ENCODE results near the gene TECPR1. TPM values are rescaled to one million over a fixed set of nuclear protein-coding genes. Genes with fewer than 3 reads are reported as not detected.

TECPR1 gene
- total RNA-seq, 2 experiments from 2014 or later = 23.2 to 36.4 TPM

GRCh38 chr7:98284335-98285036, 32.5 kb upstream of the TECPR1 start:
- POLR2A ChIA-PET = no interaction called here
- intact Hi-C loops (cut with micrococcal nuclease; ENCODE audit: unreplicated experiment) = loop anchor here (5.0 kb wide), 1 partner anchor 177 kb away; the partner anchor contains the start of gene LMTK2

GRCh38 chr7:98283887-98284222, 31.8 kb upstream of the TECPR1 start:
- ChIA-PET CTCF (ENCODE audit: unreplicated experiment) (no interaction called here), POLR2A (no interaction called here)
- no peak overlapping the region for H3K4me2 ChIP-seq (ENCODE audit: low read length)
- H2AFZ ChIP-seq (ENCODE audit: low read length) = no peak overlapping the region
- intact Hi-C loops (cut with micrococcal nuclease; ENCODE audit: unreplicated experiment) = loop anchor here (5.0 kb wide), 1 partner anchor 177 kb away; the partner anchor contains the start of gene LMTK2
- peaks cover 21% of the 10 kb centered on the region for H3K4me1 ChIP-seq (ENCODE audit: insufficient read depth, low read length, poor library complexity, severe bottlenecking)
- H3K9me3 ChIP-seq (ENCODE audit: low read length) = no peaks in the 10 kb centered on the region
- H4K20me1 ChIP-seq (ENCODE audit: insufficient read depth, low read length) = no peaks in the 10 kb centered on the region; the same call in 1 of the 2 replicates
- H3K79me2 ChIP-seq (ENCODE audit: insufficient read depth, low read depth, low read length) = no peaks in the 10 kb centered on the region
- H3K9me2 ChIP-seq (ENCODE audit: insufficient read depth, low read length) = no peaks in the 10 kb centered on the region
- H3K4me3 ChIP-seq (ENCODE audit: low read depth, low read length, poor library complexity, severe bottlenecking) = no peak overlapping the region
- no TSS peak for BruUV-seq (replicated peaks)
- no peak overlapping the region for H3K27ac ChIP-seq (ENCODE audit: low read depth, low read length, poor library complexity, severe bottlenecking)
- DNase-seq (ENCODE audit: low spot score) = no peak
- no peaks in the 10 kb centered on the region for H3K36me3 ChIP-seq (ENCODE audit: insufficient read depth, low read length)
- no peak for TF ChIP-seq CTCF (conservative IDR thresholded peaks at IDR 0.05; ENCODE audit: low read length)
- no peak for TF ChIP-seq EZH2phosphoT487 (IDR thresholded peaks at IDR 0.05; ENCODE audit: borderline replicate concordance, low read depth, low read length)

More at GRCh38 chr7:98284335-98285036, 32.5 kb upstream of the TECPR1 start:
- H3K4me1 ChIP-seq (ENCODE audit: insufficient read depth, low read length, poor library complexity, severe bottlenecking) = peaks cover 21% of the 10 kb centered on the region
- H3K9me3 ChIP-seq (ENCODE audit: low read length) = no peaks in the 10 kb centered on the region
- BruUV-seq (replicated peaks) = no TSS peak
- H2AFZ ChIP-seq (ENCODE audit: low read length) = no peak overlapping the region
- H3K36me3 ChIP-seq (ENCODE audit: insufficient read depth, low read length) = no peaks in the 10 kb centered on the region
- H3K9me2 ChIP-seq (ENCODE audit: insufficient read depth, low read length) = no peaks in the 10 kb centered on the region
- H3K4me3 ChIP-seq (ENCODE audit: low read depth, low read length, poor library complexity, severe bottlenecking) = no peak overlapping the region
- H3K27ac ChIP-seq (ENCODE audit: low read depth, low read length, poor library complexity, severe bottlenecking) = no peak overlapping the region
- no peak overlapping the region for H3K4me2 ChIP-seq (ENCODE audit: low read length)
- no peaks in the 10 kb centered on the region; the same call in 1 of the 2 replicates for H4K20me1 ChIP-seq (ENCODE audit: insufficient read depth, low read length)
- H3K79me2 ChIP-seq (ENCODE audit: insufficient read depth, low read depth, low read length) = no peaks in the 10 kb centered on the region
- TF ChIP-seq CTCF (conservative IDR thresholded peaks at IDR 0.05; ENCODE audit: low read length) = no peak
- TF ChIP-seq EZH2phosphoT487 (IDR thresholded peaks at IDR 0.05; ENCODE audit: borderline replicate concordance, low read depth, low read length) = no peak
- DNase-seq (ENCODE audit: low spot score) = no peak
- CTCF ChIA-PET (ENCODE audit: unreplicated experiment) = no interaction called here
